HuH-7 (cell line): Measurements from ENCODE around the gene PGF.
"Not testable (repeated sequence)": the region's sequence is repeated elsewhere in the genome, so short reads cannot be mapped to it uniquely, and the experiment has no call there.

Experiments used
- DNase-seq: peaks from one replicate; pipeline ENCODE4 v3.0.0; 2011; ENCODE audit warnings: low spot score

Gene PGF

DNA sequence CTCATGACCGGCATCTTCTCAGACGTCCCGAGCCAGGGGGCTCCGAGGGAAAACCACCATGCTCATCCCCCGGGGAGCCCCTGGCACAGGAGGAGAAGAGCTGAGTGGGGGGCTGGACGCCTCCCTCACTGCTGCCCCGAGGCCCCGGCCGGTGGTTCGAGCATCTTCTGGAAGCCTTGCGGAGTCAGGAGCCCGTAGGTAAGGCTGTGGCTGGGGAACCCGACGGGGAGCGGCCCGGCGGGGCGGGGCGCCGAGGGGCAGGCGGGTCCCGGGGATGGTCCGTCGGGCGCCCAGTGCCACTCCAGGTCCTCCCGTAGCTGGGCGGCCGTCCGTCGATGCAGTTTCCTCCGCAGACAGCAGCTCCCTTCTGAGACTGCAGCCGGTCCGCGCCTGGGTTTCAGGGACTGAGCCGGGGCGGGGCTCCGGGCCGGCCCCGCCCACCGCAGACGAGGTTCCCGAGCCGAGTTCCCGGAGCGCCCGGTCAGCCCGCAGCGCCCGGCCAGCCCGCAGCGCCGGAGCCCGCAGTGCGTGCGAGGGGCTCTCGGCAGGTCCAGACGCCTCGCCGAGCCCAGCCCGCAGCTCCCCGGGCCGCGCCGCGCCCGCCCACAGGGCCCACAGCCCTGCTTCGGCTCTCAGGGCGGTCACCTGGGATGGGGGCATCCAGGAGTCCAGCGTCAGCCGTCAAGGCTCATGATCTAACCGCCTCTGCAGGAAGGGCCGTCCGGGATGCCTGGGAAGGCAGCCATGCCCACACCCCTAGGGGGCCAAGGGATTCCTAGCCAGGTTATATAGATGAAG is at the start of gene PGF:
Gene PGF, minus strand, starts transcription at position 369 of the 798 bp plus-strand sequence. Its CDS starts 355 bp downstream, at position 14.
- DNase-seq, result peak; percentile 79

DNA sequence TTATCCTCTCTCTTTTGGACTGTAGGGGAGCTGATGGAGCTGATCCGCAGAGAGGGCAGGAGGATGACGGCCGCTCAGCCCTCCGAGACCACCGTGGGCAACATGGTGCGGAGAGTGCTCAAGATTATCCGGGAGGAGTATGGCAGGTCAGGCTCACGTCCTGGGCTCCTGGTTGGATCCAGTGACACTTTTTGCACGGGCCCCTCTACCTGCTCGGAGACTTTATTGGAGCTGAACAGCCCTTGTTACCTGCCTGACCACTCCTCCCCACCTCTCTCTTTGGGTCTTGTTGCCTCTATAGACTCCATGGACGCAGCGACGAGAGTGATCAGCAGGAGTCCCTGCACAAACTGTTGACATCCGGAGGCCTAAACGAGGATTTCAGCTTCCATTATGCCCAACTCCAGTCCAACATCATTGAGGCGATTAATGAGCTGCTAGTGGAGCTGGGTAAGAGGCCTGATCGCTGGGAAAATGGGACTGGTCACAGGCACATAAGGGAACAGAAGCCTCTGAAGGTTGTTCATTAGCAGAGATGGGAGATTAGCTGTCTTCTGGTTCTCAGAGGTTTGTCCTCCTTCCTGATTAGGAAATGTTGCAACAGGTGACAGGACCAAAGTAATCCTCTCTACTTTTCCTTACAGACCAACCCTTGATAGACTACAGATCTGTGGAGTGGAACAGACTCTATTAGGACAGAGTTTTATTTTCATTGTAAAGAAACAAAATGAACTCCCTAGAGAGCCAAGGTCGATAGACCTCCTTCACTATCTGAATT is 48.0 kb upstream of the PGF start:
- no peak for DNase-seq

DNA sequence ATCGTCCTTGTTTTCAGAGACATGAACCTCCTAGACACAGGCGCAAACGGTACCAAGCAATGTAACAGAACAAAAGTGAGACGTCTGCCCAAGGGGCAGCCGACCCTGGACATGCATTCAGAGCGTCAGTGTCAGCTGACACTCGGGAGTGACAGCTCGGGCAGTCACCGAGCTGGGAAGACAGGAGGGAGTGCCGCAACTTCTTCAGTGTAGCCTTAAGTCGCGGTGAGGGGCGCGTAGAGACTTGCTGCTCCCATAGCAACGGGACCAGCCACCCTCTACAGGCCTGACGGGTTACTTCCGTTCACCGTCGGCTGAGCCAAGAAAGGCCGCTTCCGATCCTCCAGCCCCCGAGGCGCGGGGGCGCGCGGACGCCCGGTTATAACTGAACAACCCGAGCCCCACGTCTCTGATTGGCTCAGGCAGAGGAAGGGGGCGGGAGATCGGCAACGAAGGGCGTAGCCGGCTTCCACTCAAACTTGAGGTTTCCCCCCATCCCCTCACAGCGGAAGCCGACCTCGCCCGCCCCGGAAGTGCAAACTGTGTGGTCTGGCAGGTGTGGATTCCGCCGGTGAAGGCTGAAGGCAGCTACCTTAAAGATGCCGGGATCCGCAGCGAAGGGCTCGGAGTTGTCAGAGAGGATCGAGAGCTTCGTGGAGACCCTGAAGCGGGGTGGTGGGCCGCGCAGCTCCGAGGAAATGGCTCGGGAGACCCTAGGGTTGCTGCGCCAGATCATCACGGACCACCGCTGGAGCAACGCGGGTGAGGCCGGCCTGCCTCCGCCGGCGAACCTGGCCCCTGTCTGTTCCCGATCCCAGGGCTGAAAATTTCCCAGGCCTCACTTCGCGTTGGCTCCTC is 47.2 kb upstream of the PGF start, which contains the start of gene EIF2B2:
Gene EIF2B2, plus strand, starts transcription at position 530 of the 858 bp plus-strand sequence. Its CDS starts 70 bp downstream, at position 600.
- peak; percentile 91 for DNase-seq

DNA sequence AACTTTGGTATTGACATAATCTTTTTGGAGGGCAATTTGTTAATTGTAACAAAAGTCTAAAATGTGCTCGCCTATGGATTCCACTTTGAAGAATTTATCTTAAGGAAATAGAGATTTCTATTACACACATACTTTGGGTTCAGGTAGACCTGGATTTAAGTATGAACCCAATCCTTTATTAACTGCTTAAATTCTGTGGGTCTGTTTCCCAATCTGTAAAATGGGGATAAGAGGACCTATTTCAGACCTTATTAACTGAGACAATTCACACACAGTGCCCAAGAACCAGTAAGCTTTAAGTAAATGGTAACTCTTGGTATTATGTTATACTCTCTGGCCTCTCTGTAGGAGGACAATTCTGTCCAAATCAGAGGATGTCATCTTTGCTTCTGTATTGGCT is 46.5 kb upstream of the PGF start:
- DNase-seq, result no peak

DNA sequence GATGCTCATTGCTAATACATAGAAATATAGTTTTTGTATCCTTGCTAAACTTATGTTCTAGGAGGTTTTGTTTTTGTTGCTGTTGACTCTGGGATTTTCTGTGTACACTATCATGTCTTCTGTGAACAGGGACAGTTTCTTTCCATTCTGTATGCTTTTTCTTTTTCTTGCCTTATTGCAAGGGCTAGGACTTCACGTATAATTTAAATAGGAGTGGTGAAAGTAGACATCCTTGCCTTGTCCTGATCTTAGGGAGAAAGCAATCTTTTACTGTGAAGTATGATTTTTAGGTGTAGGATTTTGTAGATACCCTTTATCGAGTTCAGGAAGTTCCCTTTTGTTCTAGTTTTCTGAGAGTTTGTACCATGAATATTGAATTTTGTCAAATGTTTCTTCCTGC is 45.9 kb upstream of the PGF start:
- DNase-seq, result no peak

DNA sequence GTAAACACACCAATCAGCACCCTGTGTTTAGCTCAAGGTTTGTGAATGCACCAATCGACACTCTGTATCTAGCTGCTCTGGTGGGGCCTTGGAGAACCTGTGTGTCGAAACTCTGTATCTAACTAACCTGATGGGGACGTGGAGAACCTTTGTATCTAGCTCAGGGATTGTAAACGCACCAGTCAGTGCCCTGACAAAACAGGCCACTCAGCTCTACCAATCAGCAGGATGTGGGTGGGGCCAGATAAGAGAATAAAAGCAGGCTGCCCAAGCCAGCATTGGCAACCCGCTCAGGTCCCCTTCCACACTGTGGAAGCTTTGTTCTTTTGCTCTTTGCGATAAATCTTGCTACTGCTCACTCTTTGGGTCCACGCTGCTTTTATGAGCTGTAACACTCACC is 40.4 kb upstream of the PGF start:
- DNase-seq, result not testable (repeated sequence)

DNA sequence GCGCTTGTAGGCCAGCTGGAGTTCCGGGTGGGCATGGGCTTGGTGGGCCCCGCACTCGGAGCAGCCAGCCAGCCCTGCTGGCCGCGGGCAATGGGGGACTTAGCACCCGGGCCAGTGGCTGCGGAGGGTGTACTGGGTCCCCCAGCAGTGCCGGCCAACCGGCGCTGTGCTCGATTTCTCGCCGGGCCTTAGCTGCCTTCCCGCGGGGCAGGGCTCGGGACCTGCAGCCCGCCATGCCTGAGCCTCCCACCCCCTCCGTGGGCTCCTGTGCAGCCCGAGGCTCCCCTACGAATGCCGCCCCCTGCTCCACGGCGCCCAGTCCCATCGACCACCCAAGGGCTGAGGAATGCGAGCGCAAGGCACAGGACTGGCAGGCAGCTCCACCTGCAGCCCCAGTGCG is 38.8 kb upstream of the PGF start:
- not testable (repeated sequence) for DNase-seq

DNA sequence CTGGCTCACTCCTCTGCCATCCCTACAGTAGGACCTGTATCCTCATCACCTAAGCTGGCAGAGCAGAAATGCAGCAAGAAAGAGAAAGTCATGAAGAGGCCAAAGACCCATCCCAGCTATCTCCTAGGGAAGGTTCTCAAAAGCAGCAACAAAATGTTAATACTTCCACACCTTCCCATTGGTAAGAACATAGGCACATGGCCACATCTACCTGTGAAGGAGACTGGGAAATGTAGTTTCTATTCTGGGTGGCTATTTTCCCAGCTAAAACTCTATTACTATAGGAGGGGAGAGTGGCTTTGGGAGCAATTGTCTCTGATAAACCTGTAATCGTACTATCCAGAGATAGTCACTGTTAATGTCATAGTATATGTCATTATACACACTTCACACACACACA is 33.6 kb upstream of the PGF start:
- DNase-seq, result no peak

DNA sequence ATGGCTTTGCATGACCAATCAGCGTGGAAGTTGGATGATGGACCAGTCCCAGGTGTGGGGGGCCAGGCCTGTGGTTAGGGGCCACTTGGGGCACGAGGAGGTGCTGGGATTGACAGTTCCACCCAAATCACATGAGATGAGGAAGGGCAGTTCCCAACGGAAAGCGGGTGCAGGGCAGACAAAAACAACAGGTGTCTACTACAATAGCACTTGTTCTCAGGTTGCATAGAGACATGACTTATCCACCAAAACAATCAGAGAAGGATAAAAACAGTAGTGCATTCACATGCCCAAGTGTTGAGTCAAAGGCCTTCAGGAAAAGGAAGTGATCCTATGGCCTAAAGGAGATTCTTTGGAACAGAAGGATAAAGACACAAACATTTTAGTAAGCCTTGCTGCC is 32.7 kb upstream of the PGF start:
- DNase-seq, result no peak

DNA sequence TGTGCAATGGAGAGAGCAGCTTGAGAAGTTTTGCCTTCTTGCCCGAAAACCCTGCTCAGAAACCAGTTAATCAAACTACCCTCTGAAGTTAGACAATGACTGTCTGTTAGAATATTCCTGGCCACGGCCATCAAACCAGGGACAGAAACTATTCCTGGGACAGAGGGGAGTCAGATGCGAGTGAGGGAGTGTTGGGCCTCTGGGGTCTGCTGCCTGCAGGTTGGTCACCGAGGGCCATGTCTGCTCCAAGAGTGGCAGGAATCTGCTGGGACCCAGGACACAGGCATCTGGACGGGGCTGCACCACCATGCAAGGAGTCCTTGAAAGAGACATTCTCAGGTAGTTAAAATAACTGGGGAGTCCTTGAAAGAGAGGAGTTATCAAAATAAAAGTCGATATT is 30.4 kb upstream of the PGF start:
- DNase-seq, result no peak

DNA sequence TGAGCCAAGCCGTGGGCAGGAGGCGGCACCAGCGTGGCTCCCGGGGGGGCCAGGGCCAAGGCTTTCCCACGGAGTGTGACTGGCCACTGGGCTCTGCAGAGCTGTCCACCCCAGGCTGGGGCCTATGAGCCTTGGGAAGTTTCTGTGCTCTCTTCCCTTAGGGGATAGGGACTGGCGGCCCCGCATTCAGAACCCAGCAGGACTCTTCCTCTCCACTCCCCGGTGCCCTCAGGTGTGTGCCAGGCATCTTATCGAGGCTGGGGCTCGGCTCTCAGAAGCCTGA is 29.6 kb upstream of the PGF start:
- no peak for DNase-seq

DNA sequence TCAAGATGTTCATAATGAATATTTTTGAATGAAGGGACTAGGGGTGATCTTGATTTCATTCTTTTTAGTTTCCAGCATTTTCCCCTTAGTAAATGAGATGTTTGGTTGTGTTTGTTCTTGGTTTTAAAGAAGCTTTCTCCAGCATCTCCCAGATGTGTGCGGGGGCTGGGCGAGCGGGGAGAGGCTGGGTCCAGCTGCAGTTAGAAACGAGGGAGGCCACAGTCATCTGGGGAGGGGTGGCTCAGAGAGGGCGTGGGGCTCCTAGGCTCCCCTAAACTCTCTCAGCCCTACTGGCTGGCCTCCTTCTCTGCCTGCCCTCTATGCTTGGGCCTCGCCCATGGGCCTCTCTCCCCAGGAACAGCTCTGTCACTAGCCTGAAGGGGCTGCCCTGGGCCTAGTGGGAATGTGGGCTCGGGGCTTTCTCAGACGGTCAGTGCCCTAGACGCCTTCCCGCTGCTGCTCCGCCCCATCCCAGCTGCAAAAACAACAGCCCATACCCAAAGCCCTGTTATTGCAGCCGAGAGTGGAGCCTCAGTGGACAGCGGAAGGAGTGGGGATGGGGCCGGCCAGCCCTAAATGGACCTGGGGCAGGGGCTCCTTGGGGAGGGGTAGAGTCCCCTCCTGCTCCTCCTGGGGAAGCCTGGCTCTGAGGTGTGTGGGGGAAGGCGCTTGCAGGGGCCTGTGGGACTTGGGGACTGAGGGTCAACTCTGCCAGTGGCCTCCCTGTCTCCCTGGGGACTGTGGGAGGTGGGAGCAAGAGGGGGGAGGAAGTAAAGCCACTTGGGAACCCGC is 29.0 kb upstream of the PGF start:
- DNase-seq, result no peak

DNA sequence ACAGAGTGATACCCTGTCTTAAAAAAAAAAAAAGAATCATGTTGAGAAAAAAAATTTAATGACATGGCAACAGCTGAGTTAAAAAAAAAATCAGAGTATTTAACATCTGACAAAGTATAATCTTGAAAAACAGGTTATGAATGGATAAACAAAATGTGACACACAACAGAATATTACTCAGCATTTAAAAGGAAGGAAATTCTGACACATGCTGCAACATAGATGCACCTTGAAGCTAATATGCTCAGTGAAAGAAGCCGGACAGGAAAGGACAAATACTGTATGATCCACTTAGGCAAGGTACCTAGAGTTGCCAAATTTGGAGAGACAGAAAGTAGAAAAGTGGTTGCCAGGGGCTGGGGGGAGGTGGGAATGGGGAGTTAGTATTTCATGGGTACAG is 27.9 kb upstream of the PGF start:
- no peak for DNase-seq

DNA sequence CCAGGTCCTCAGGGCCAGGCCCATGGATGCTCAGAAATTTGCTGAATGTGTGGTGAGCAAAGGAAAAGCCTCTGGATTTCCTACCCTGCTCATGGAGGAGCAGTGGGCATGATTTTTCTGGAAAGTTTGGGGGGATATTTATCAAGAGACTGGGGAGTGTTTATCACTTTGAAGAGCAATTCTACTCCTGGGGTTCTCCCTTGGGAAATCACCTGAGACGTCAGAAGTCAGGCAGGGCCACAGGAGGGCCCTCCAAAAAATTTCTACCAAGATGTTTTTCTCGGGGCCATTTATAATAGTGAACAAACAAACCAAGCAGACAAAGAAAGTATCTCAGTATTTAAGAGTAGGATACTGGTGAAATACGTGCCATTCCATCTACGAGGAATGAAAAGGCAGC is 27.3 kb upstream of the PGF start:
- no peak for DNase-seq

DNA sequence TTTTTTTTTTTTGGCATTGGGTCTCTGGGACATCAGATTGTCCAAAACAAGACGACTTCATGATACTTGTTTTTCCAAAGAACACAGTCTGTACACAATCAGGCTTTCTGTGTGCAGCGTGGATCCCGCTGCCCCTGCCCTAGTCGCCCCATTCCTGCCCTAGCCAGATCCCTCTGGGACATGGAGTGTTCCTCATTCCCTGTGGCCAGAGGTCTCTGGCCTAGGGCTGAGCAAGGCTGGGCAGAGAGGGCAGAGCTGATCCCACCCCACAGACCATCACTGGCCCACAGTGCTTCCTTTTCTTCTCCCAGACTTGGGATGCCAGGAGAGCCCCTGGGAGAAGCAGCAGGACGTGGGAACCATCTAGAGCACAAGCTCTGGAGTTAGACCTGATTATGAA is 26.4 kb upstream of the PGF start:
- no peak for DNase-seq

DNA sequence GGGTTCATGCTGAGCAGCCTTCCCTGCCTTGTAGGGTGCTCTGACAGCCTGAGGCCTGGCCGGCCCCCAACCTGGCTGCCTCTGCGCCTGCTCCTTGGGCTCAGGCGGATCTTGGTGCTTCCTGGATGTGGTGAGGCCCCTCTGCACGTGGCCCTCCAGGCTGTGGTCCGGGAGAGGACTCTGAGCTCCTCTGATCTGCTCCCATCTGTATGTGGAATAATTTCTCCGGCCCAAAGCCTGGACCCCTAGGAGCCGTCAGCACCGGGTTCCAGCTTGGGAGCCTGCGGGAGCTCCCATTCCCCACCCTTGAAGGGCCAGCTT is 26.0 kb upstream of the PGF start:
- no peak for DNase-seq

DNA sequence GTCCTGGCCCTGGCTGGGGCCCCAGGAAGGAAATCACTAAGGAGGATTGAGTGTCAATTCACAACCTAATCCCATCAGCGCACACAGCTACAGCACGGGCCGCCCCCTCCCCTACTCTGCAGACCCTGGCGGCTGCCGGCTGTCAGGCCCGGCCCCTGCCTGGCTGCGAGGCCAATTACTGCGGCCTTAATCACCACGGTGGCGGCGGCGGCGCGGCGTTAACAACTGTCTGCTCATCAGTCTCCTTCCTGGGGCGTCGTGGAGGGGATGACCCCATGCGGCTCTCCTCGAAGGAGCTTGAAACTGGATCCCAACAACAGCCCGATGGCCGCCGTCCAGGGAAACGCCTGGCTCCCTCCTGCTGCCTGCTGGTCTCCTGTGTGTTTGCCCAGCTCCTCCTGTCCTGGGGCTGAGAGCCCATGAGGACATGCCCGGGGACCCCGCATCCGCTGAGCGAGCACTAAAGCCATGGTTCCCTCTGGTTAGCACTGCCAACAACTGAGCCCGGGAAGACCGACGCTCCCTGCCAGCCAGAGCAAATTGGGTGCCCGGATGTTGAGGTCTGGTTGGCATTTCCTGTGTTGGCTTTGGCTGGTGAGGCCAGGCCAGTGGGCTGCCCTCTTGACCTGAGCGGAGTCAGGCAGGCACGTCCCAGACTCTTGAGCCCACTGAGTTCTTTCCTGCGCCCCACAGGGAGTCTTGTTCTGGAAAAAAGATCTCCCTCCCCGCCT is 25.5 kb upstream of the PGF start:
- DNase-seq, result no peak

DNA sequence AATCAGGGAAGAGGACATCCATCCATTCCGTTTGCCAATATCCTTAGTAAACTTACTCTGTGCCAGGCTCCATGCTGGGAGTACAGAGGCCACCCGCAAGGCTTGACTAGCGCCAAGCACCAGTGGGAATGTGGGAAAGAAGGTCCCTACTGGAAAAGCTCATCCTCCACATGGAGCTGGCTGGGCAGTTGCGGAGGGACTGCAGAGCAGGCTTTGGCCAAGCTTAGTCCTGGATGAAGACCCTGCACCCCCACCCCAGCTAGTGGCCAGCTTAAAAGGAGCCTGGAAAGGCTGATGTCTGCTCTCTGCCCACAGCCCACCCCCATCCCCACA is 25.0 kb upstream of the PGF start:
- no peak for DNase-seq

DNA sequence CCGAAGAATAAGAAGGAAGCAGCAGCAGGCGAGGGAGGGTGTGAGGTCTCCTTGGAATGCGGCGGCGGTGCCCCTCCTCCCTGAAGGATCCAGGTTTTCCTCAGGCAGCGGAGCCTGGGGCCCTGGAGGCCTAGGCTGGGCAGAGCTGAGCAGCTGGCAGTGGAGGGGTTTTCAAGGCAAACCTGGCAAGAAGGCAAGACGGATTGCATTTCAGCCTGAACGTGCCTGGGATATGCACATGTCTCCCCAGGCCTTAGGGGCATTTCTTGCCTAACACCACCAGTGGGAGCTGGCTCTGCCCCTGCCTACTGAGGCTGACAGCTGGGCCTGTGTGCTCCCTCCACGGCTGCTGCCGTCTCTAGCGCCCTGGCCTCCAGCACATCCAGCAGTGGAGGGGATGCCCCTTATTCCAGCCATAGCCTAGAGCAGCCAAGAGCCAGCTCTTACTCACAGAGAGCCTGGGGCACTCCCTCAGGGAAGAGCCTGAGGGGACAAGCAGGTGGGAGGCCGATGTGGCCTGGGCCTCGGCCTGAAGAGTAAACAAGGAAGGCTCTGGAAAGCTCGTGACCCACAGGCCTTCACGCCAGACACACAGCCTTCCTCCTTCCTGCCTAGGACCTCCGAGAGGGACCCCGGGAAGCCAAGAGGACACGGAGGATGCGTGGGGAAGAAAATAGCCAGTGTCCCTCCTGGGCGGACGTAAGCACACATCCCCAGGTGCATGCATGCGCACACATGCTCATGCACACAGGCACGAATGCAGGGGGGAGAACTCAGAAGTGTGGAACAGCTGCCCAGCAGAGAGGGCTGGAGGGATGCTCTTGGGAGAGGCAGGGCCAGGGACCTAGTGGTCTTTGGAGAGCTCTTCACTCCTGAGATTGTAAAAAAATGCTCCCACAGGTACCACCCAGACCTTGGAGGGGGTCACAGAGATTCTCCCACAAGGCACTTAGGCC is 24.3 kb upstream of the PGF start:
- no peak for DNase-seq

DNA sequence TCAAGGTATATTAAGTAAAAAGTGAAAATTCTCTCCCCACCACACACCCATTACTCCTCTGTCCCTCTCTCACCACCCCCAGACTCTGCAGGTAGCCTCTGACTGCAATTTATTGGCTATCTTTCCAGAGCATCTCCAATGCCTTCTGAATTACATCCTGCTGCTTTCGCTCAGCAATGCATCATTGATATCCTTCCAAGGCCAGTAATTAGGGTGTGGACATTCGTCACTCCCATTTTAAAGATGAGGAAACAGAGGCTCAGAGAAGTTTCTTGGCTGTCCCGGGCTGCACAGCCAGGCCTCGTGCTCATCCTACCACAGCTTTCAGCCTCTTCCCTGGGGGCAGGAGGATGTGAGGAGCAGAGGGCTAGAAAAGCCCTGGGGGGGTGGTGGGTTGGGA is 23.6 kb upstream of the PGF start:
- DNase-seq, result no peak
